OCI-LY7 (cell line): ENCODE data around the gene KCNIP4.

Source experiments
- EZH2phosphoT487 ChIP-seq: fragments of 200-600 bp; sonication (generic); IDR thresholded peaks from 2 replicates; pipeline ENCODE4 v1.6.1; 2018; ENCODE audit warnings: low read depth, borderline replicate concordance, mild to moderate bottlenecking, mixed run types, antibody characterized with exemption, low read length, moderate library complexity, mixed read lengths
- TF ChIP-seq, protein P1 (sequence below): fragments of 200-600 bp; sonication (generic); conservative IDR thresholded peaks from 2 replicates; pipeline ENCODE4 v1.5.1; 2014; ENCODE audit warnings: mild to moderate bottlenecking, antibody characterized with exemption, low read length, moderate library complexity, mixed read lengths

DNA sequence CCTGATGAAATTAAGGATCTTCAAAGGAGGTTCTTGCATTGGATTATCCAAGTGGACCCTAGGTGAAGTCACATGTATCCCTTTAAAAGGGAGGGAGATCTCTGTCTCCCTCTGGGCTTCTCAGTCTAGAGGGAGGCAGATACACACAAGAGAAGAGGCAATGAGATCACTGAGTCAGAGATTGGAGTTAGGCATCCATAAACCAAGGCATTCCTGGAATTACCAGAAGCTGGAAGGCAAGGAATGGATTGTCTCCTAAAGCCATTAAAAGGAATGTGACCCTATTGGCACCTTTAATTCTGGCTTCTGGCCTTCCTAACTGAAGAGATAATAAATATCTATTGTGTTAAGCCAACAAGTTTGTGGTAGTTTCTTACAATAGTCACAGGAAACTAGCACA, 865.2 kb downstream of the KCNIP4 start:
- TF ChIP-seq, protein P1, sequence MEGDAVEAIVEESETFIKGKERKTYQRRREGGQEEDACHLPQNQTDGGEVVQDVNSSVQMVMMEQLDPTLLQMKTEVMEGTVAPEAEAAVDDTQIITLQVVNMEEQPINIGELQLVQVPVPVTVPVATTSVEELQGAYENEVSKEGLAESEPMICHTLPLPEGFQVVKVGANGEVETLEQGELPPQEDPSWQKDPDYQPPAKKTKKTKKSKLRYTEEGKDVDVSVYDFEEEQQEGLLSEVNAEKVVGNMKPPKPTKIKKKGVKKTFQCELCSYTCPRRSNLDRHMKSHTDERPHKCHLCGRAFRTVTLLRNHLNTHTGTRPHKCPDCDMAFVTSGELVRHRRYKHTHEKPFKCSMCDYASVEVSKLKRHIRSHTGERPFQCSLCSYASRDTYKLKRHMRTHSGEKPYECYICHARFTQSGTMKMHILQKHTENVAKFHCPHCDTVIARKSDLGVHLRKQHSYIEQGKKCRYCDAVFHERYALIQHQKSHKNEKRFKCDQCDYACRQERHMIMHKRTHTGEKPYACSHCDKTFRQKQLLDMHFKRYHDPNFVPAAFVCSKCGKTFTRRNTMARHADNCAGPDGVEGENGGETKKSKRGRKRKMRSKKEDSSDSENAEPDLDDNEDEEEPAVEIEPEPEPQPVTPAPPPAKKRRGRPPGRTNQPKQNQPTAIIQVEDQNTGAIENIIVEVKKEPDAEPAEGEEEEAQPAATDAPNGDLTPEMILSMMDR = no peak
- TF ChIP-seq EZH2phosphoT487 = no peak
